Nephron progenitor cell (in vitro differentiated cells): Measurements from ENCODE around the gene TTC3.

Experiments used
- DNase-seq: peaks from one replicate; pipeline ENCODE4 v3.0.0; 2021
- H3K27ac Mint-ChIP-seq: 2 replicates; pipeline ENCODE4 v1.8.0; 2021; ENCODE audit warnings: mild to moderate bottlenecking, moderate library complexity, mixed read lengths
- H3K27me3 Mint-ChIP-seq: 2 replicates; pipeline ENCODE4 v1.8.0; 2021; ENCODE audit warnings: mild to moderate bottlenecking, low read depth, mixed read lengths; ENCODE audit not compliant: poor library complexity
- H3K36me3 Mint-ChIP-seq: 2 replicates; pipeline ENCODE4 v1.8.0; 2021; ENCODE audit warnings: low read depth, mixed read lengths
- H3K4me1 Mint-ChIP-seq: 2 replicates; pipeline ENCODE4 v1.8.0; 2021; ENCODE audit warnings: mixed read lengths
- H3K4me3 Mint-ChIP-seq: 2 replicates; pipeline ENCODE4 v1.8.0; 2021; ENCODE audit warnings: mild to moderate bottlenecking, moderate library complexity, mixed read lengths
- H3K9me3 Mint-ChIP-seq: 2 replicates; pipeline ENCODE4 v1.8.0; 2021; ENCODE audit warnings: mild to moderate bottlenecking, moderate library complexity, mixed read lengths
- CTCF ChIP-seq: fragments of 200-600 bp; sonication (generic); IDR thresholded peaks from 2 replicates; pipeline ENCODE4 v1.5.0; 2021; ENCODE audit warnings: antibody characterized with exemption

TTC3 gene

GRCh38 chr21:37195610-37196009 lies 122.6 kb downstream of the TTC3 start:
- H3K4me1 Mint-ChIP-seq: no peaks in the 10 kb centered on the region
- H3K36me3 Mint-ChIP-seq: peaks cover 91% of the 10 kb centered on the region
- H3K27me3 Mint-ChIP-seq: peaks cover 3% of the 10 kb centered on the region
- no peak for DNase-seq
- no peak overlapping the region for H3K4me3 Mint-ChIP-seq
- TF ChIP-seq CTCF: no peak
- peak overlapping the region; percentile 71 for H3K27ac Mint-ChIP-seq
- no peaks in the 10 kb centered on the region for H3K9me3 Mint-ChIP-seq

- Mint-ChIP-seq H3K4me1 (no peaks in the 10 kb centered on the region), H3K27me3 (peaks cover 3% of the 10 kb centered on the region), H3K9me3 (no peaks in the 10 kb centered on the region), H3K4me3 (no peak overlapping the region), H3K27ac (no peak overlapping the region), H3K36me3 (peaks cover 89% of the 10 kb centered on the region)
- DNase-seq: no peak
- TF ChIP-seq CTCF: no peak
Measured at GRCh38 chr21:37196847-37197246, 123.8 kb downstream of the TTC3 start.

DNA sequence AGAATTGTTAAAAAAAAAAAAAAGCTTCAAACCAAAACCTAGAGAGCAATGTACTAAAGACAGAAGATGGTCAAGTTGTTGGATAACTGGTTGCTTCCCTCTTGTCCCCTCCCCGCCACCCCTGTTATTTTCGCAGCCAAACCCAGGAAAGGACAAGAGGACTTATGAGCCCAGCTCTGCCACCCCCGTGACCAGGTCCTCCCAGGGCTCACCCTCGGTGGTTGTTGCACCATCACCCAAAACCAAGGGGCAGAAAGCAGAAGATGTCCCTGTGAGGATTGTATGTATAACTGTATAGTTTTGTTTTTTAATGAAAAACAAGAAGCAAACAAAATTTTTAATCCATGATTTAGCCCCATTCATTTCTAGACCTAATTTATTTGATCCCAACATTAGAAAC lies 124.7 kb downstream of the TTC3 start:
- Mint-ChIP-seq H3K9me3 (no peaks in the 10 kb centered on the region), H3K27me3 (peaks cover 3% of the 10 kb centered on the region), H3K36me3 (peaks cover 89% of the 10 kb centered on the region), H3K4me3 (no peak overlapping the region), H3K27ac (no peak overlapping the region), H3K4me1 (no peaks in the 10 kb centered on the region)
- DNase-seq: no peak
- no peak for TF ChIP-seq CTCF

GRCh38 chr21:37199057-37199924 lies 126.2 kb downstream of the TTC3 start:
- Mint-ChIP-seq H3K4me3 (no peak overlapping the region), H3K27ac (peak overlapping the region; percentile 64), H3K36me3 (peaks cover 89% of the 10 kb centered on the region), H3K4me1 (peaks cover 2% of the 10 kb centered on the region), H3K27me3 (peaks cover 3% of the 10 kb centered on the region), H3K9me3 (no peaks in the 10 kb centered on the region)
- DNase-seq: no peak
- TF ChIP-seq CTCF: no peak

GRCh38 chr21:37200641-37201480 lies 127.8 kb downstream of the TTC3 start:
- DNase-seq: no peak
- no peak for TF ChIP-seq CTCF
- H3K4me3 Mint-ChIP-seq: no peak overlapping the region
- peaks cover 3% of the 10 kb centered on the region for H3K27me3 Mint-ChIP-seq
- peak overlapping the region; percentile 92 for H3K27ac Mint-ChIP-seq
- H3K36me3 Mint-ChIP-seq: peaks cover 88% of the 10 kb centered on the region
- peaks cover 8% of the 10 kb centered on the region for H3K4me1 Mint-ChIP-seq
- no peaks in the 10 kb centered on the region for H3K9me3 Mint-ChIP-seq
